CD1c-positive myeloid dendritic cell (primary cell): ENCODE measurements around the gene CUL9.

Experiments used
- DNase-seq: peaks from one replicate; pipeline ENCODE4 v3.0.0-alpha.2; 2016; ENCODE audit errors: extremely low spot score

Gene CUL9

DNA sequence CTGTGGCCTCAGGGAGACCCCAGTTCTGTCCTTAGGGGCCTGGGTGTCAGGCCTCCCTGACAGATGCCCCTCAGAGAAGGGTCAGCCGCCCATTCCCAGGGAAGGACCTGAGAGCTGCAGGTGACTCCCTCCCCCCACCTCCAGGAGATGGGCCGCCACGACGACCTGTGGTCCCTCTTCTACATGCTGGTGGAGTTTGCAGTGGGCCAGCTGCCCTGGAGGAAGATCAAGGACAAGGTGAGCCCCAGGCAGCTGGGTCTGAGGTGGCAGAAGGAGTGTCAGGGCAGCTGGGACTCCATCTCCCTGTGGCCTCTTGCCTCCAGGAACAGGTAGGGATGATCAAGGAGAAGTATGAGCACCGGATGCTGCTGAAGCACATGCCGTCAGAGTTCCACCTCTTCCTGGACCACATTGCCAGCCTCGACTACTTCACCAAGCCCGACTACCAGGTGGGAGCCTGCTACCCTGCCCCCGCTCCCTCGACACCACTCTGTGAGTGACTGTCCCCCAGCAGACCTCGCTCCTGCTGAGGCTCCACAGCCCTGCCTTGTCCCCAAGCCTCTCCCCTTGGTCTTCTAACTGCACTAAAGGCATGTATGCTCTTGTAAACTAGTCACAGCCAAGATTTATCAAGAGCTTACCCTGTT, 73.5 kb downstream of the CUL9 start:
- no peak for DNase-seq

DNA sequence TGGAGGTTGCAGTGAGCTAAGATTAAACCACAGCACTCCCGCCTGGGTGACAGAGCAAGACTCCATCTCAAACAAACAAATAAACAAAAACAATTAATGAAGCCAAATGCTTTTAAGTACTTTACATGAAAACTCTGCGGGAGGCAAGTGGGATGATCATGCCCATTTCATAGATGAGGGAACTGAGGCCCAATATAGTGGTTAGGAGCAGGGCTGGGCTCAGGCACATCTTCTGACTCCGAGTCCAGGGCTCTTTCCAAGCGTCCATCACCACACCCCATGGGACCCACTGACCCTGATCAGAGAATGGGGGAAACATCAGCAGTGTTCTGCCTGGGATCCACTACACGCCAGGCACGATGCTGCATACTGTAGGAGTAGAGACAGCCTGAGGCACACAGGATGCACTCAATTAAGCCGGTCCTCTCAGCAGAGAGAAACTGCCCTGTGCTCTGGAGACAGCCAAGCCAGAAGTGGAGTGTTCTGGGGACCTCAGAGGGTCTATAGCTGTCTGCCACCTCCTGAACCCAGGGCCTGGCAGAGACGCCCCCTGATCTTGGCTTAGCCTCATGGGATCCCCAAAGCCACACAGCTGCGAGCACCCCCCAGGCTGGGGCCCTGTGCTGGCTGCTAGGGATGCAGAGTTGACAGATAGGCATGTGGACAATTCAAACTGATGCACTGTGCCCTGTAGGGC, 74.8 kb downstream of the CUL9 start:
- no peak for DNase-seq

DNA sequence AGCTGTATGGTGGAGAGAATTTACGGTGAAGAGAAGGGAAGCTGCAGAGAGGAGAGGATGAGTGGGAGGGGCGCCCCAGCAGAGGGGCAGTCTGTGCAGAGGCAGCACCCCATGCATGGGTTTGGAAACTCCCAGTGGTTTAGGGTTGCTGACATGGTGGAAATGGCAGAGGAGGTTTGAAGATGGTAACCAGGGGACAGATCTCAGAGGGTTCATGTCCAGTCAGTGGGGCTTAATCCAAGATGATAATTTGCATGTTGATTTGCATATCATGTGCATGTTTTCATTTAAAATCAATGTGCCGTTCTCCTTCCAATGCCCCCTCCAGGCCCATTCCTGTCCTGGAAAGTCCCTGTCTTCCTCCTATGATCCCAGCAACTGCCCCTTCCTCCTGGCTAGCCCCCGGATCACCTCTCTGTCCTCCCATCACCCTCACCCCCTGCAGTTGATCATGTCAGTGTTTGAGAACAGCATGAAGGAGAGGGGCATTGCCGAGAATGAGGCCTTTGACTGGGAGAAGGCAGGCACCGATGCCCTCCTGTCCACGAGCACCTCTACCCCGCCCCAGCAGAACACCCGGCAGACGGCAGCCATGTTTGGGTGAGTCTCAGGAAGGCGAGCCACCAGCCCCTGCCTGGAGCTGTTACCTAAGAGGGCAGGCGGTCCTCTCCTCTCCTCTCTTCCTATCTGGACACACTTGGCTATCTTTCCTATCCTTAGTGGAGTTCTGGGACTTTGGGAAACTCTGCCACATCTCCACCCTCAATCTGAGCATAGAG, 75.6 kb downstream of the CUL9 start:
- DNase-seq: no peak

DNA sequence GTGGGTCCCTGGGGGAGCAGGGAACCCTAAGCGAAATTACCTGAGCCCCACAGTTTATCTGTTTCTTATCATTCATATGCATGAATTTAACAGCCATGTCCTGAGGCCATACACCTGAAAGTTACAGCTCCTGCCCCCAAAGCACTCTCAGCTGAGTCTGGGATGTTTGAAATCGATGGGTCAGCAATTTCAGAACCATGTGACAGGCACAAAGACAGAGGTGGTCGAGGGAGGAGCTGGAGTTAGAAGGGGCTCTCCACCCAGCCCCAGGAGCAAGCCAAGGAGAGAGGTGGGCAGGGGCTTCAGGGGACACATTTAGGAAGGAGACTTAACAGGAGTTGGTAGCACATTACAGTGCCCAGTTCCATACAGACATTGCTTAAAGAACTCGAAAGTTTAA, 76.2 kb downstream of the CUL9 start:
- DNase-seq: no peak

DNA sequence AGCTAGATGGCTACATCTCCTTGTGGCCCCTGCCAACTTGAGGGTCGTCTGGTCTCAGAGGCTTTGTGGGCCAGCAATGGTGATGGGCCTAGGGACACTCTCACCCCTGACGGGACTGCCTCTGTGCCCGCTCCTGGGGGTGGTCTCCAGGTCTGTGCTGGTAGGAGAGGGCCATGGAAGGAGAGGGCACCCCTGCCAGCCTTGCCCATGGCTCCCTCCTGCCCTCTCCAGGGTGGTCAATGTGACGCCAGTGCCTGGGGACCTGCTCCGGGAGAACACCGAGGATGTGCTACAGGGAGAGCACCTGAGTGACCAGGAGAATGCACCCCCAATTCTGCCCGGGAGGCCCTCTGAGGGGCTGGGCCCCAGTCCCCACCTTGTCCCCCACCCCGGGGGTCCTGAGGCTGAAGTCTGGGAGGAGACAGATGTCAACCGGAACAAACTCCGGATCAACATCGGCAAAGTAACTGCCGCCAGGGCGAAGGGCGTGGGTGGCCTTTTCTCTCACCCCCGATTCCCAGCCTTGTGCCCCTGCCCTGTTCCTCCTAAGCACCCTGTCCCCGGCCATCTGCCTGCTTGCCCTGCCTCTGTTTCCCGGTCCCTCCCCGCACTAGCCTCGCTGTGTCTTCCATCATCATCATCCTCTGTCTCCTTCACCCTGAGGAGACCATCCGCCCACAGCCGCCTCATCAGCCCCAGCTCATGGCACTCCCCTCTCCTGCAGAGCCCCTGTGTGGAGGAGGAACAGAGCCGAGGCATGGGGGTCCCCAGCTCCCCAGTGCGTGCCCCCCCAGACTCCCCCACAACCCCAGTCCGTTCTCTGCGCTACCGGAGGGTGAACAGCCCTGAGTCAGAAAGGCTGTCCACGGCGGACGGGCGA, 77.1 kb downstream of the CUL9 start:
- DNase-seq: no peak

DNA sequence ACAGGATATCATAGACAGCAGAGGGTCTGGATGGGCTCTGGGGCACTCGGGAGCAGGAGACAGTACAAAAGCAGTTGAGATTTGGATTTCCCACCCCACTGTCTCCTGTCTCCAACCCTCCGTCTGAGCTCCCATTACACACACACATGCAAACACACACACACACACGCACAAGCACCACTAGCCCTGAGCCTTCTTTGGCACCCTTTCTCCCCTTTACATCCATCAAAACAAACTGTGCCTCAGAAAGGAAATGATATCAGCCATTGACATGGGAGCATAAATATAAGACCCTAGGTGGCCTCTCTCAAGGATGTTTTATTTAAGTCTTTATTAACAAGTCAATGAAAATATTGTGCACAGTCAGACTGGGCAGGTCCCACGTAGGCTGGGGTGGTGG, 78.8 kb downstream of the CUL9 start:
- DNase-seq: no peak

DNA sequence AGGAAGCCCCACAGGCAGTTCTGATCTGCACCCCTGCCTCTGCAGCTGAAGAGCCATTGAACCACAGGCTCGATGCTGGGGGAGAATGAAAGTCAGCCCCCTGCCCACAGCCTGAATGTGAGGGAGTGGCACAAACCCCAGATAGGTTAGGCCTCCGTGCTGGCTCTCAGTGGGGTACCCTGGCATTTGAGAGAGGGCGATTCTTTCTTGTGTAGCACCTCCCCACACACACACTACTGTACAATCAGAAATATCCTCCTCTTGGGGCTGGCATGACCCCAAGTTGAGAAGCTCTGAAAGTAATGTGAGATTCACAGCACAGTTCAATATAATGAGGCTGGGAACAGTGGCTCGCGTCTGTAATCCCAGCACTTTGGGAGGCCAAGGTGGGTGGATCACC, 79.2 kb downstream of the CUL9 start:
- no peak for DNase-seq

DNA sequence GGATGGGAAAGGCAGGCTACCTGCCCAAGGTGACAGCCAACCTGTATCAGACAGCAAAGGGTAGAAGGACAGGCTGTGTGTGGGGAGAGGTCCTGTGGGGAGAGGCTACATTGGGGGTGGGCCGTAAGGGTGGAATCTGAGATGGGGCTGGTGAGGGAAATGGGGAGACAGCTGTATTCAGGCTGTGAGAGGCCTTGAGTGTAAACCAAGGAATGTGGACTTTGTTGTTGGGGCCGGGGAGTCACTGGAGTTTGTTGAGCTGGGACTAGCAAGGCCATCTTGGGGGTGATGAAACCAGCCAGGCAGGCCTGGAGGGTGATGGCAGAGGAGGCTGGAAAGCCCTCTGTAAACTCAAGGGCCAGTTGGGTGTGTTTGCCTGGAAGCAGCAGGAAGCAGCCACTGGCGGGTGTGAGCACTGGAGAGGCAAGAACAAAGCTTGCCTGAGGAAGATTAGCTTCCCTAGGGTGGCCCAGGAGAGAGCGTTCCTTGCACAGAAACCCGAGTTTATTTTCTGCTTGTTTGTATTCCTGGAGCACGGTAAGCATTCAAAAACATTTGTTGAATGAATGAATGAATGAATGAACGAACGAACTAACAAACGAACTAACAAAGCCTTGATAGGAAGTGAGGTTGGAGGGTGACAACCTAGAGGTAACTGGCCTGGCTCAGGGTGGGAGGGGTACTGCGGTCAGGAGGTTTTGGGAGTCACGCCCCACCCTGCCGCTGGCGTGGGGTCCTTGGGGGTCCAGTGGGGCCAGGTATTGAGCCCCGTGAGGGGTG, 80.2 kb downstream of the CUL9 start:
- no peak for DNase-seq

DNA sequence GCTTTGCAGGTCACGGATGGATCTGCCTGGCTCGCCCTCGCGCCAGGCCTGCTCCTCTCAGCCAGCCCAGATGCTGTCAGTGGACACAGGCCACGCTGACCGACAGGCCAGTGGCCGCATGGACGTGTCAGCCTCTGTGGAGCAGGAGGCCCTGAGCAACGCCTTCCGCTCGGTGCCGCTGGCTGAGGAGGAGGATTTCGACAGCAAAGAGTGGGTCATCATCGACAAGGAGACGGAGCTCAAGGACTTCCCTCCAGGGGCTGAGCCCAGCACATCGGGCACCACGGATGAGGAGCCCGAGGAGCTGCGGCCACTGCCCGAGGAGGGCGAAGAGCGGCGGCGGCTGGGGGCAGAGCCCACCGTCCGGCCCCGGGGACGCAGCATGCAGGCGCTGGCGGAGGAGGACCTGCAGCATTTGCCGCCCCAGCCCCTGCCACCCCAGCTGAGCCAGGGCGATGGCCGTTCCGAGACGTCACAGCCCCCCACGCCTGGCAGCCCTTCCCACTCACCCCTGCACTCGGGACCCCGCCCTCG, 80.9 kb downstream of the CUL9 start:
- no peak for DNase-seq

DNA sequence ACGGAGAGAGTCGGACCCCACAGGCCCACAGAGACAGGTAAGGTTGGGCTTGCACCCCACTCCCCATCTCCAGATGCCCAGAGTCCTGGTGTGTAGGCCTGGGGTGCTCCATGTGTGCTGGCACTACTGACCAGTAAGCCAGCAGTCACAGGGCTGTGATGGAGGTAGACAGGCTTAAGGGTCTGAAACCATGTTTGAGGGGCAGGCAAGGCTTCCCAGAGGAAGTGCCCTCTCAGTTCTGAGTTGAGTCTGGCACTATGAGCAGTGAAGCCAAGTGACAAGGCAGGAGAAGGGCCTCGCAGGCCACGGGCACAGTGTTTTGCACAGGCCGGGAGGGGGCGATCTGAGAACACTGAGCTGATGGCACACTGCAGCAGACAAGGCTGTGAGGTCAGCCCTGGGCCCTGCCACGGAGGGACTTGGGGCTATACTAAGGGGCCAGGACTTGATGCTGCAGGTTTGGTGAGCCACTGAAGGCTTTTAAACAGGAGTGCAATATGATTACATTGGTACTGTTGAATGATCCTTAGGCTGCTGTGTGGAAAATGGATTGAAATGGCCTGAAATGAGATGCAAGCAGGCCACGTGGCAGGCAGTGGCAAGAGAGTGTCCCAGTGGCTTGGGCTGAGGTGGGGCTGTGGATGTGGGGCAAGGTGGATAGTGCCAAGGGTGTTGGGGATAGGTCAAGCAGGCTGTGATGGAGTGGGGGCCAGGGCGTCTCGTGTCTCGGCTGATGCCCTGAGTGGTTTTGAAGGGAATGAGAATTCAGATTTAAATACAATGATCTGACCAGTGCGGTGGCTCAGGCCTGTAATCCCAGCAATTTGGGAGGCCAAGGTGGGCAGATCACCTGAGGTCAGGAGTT, 81.5 kb downstream of the CUL9 start:
- DNase-seq: peak; percentile 78

DNA sequence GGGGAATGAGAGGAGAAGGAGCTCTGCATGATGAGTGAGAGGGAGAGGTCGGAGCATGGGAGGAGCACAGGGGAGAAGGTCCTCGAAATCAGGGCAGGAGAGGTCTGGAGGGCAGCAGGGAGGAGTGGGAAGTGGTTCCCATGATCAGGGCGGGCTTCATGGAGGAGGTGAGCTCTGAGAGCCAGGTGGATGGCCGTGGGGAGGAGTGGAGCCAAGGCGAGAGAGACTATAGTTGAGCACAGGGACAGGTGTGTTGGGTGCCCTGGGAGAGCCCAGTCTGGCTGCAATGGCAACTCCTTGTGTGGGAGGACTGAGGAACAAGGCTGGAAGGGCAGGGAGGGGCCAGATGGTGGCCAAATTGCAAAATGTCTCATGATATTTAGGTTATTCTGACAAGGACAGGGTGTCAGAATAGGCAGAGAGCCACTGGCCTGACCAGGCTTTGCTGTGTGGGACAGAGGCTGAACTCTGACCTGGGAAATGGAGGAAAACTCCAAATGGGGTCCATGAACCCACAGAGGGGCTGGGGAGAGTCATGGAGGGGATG, 82.7 kb downstream of the CUL9 start:
- DNase-seq: no peak

DNA sequence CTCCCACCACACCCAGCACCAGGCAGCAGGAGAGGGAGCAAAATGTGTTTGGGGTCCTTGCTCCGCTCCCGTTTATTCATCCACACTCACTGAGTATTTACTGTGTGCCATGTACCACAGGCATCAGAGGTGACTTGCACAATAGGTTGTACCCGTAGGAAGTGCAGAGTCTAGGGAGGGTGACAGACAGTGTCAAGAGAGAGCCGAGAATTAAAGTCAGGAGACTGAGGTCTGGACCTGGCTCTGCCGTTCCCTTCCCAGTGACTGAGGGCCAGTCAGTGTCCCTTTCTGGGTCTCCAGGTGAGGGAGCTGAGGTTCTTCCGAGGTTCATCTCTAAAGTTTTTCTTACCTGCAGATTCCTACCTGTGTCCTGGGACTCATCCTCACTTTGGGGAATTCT, 83.6 kb downstream of the CUL9 start:
- no peak for DNase-seq

DNA sequence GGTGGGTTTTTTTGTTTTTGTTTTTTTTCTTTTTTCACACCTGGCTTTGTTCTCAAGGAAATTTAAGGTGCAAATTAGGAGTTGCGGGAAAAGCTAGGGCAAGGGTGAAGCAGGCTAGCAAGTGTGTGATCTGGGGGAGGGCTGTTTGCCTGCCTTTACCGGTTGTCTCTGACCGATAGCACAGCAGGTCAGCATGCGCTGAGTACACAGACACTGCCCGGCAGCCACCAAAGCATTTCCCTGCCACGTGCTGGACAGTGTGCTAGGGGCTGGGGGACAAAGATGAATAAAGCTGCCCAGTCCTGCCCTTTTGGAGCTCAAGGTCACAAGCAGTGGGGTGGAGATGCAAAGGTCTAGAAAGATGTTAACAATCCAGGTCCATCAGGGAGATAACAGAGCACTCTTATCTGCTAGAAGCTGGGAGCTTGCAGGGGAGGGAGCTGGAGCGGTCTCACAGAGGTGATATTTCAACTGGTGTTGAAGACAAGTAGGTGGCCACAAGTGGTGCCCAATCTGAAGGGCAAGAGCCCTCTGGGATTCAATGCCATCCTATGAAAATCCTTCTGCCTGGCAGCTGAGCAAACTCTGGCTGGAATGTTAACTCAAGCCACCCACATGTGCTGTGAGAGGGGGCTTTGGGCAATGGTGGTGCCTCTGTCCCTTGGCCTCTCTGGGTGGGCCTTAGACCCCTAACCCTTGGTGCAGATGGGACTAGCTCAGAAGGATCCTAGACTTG, 85.8 kb downstream of the CUL9 start:
- no peak for DNase-seq

DNA sequence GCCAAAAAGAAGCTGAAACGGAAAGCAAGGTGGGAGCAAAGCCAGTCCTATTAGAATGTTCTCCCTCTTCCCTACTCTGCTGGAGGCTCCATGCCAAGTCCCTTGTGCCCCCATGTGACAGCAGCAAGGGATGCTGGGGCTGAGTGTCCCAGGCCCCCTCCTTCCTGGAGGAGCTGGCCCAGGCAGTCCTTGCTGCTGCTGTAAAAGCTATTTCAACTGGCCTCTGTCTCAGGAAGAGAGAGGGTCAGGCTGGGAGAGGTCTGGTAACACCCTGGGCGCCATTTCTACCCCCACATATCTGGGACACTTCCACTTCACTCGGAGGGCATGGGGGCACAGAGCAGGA, 86.3 kb downstream of the CUL9 start:
- no peak for DNase-seq

DNA sequence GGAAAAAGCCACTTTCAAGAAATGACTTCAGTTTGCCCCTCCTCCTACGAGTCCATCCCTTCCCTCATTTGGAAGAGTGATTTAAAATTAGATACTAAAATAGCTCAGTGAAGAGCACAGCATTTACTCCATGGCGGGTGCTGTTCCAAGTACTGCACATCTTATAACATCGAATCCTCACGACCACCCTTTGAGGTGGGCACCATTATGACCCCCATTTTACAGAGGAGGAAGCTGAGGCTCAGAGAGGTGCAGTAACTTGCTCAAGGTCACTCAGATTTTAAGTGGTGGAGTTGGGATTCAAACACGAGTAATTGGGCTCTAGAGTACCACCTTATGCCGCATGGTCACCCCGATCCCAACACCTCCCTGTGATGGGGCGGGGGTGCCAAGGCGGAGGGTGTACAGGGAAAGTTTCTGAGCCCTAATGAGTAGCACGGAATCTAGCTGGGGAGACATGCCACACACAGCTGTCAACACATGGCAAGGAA, 86.8 kb downstream of the CUL9 start:
- no peak for DNase-seq

DNA sequence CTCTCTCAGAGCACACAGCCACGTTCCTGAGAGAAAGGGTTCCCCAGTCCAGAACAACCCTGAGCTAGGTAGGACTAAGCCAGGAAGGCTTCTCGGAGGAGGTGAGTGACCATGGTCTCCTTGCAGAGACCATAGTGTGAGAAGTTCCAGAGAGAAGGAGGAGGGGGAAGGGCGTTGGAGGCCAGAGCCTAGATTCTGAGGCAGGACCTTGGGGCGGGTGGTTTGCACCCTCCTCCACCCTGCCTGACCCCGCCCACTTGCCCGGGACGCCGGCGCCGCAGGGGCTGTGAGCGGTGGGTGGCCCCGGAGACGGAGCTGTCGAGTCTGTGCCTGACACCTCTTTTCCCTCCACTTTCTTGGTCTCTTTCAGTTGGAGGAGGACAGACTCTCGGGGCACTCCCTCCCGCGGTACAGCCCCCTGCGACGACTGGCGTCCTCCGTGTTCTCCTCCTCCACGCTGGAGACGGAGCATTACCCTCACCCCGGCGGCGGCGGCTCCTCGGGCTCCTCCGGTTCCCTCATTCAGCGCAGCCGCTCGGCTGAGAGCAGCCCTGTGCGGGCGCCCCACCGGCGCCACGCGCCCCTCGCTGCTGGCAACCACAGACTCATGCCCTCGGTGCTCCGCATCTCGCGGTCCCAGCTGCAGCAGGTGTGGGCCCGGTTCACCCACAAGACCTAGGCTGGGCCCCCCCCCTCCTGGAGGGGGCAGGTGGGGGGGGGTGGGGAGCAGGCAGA, 87.4 kb downstream of the CUL9 start:
- peak; percentile 20 for DNase-seq

DNA sequence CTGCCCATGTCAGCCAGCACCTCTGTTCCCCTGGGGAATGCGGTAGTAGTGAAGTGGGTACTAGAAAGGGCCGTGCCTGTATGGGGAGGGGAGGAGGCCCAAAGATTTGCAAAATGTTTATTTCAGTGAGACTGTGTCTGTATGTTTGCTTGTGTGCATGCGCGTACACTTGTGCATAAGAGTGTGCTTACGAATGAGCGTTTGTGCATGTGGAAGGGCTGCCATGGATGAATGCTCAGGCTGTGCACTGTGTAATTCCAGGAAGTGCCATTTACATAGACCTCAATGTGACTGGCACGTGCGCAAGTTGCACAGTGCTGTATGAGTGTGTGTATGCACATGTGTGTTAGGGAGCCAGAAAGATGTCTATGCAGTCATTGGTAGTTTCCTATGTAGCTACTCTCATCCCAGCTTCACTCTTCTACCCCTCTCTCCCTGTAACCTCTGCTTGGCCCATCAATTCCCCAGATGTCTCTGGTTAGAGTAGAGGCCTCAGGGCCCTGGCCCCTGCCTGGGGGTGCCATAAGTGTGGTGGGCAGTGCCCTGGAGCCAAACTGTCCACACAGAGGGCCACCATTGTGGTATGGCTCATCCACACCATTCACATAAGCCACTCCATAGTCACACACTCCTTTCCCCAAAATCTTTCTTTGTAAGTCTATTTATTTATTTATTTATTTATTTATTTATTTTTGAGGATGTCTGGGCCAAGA, 89.3 kb downstream of the CUL9 start:
- DNase-seq: no peak

DNA sequence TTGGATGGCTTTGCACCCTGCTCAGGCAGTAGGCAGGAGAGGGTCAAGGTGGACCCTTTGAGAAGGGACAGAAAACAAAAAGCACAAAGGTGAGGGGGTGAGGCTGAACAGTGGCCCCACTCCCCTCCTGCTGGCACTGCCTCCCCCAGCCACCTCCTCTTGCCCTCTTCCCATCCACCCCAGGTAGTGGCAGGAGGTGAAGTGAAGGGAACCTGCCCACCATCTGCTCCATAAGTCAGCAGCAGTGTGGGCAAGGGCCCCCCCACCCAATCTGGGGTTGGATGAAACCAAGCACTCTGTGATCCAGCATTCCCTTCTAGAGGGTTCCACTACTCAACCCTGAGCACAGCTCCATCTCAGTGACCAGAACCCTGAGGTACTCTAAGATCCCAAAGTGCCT, 89.9 kb downstream of the CUL9 start:
- DNase-seq: no peak
